CD4-positive, alpha-beta T cell treated with Interferon gamma for 1 hour (primary cell): Measurements from ENCODE around the gene CILP2.
A peak's percentile ranks its signal among the peaks of the same experiment; 100 is the strongest.

Source experiments
- DNase-seq: peaks from one replicate; pipeline ENCODE4 v3.0.0-alpha.2; 2020

The CILP2 gene

DNA sequence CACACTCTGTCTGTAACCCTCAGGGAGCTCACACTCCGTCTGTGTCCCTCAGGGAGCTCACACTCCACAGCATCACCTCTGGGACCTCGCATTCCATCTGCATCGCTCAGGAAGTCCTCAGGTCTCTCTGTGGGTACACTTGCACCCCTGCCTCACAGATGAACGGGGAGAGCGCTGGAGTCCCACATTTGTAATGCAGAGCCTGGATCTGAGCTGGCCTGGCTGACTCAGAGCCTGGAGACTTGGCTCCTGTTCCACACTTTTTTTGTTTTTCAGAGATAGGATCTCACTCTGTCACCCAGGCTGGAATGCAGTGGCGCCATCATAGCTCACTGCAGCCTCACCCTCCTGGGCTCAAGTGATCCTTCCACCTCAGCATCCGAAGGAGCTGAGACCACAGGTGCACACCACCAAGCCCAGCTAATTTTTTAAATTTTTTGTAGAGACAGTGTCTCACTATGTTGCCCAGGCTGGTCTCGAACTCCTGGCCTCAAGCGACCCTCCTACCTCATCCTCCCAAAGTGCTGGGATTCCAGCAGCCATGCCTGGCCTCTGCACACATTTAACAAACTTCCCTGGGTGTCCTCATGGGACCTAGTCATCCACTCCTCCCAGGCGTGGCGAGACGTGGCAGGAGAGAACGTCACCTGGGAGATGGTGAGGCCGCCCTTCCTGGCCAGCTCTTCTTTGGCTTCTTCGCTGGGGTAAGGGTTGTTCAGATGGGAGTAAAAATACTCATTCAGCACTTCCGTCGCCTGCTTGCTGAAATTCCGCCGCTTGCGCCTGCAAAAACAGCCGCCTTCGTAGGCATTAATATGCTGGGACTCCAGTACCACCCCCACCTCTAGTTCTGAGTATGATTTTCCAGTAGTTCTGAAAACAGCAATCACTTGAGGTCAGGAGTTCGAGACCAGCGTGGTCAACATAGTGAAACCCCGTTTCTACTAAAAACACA is 31.0 kb downstream of the CILP2 start:
- DNase-seq = no peak

DNA sequence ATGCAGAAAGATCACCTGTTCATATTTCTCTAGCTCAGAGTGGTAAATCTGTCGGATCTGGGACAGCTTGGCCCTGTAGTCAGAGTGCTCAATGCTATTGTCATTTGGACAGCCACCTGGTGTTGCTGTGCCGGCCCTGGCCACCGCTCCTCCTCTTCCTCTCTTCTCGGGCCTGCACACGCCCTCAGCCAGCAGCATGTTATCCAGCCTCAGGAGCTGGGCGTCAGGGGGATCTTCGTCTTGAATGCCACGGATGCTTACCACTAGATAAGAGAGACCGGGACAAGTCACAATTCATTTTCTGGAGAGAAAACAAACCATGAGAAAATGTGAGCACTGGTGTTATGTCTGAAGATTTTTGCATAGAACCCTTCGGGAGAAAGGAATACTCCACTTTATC is 32.5 kb downstream of the CILP2 start:
- DNase-seq = no peak

DNA sequence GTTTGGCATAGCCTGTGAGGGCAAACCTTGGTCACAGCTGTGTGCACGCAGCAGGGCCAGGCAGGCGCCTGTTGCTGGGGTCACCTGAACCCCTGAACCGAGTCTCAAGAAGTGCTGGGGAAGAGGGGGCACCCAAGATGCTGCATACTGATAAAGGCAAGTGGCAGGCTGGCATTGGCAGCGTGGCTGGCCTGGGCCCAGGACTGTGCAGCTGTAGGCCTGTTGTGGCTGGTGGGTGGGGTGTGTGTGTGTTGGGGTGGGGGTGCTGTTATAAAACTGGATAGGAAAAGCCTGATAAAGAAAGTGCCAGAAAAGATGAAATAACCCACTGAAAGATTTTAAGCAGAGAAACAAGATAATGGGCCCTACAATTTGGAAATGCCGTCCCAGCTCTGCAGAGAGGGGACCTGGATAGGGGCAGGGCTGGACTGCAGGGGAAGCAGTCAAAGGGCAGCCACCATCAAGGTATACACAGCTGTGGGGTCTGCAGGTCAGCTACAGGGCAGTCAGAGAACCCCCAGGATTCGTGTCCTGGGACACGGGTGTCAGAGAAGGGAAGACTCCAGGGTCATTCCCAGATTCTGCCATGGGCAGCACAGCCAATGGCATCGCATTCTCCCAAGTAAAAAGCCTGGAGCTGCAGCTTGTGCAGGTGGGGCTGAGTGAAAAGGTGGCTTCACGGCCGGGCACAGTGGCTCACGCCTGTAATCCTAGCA is 33.2 kb downstream of the CILP2 start:
- DNase-seq = no peak

DNA sequence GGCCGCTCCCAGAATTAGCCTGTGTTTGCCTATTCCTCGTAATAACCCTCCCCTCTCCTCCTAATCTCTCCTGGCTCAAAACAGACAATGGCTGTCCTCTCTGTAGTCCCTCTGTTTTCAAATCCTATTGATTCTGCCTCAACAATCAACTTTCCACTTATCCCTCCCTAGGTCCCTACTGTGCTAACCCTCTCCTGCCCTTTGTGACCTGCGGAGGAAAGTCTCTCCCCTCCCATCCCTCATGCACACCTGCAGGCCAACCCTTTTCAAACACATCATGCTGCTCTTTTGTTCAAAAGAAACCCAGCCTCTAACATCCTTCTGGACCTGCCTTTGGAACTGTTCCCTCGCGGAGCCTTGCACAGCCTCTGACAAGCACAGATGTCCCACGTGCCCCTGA is 37.3 kb downstream of the CILP2 start:
- DNase-seq = no peak

DNA sequence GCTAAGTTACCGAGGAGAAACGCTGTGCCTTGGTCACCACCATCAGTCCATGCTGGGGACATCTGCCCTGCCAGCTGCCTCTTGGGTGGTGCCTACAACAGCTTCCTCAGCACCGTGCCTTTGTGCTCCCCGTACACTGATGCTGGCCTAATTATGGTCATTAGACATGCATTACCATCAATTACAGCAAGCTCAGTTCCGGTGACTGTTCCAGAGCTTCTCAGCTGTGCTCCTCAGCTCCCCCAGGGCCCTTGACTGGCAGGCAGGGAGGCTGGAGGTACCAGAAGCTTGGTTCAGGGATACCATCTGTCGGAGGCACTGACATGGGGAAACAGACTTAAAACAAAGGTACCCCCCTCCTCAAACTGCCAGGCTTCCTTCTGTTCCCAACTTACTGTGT is 40.2 kb downstream of the CILP2 start:
- DNase-seq = no peak

DNA sequence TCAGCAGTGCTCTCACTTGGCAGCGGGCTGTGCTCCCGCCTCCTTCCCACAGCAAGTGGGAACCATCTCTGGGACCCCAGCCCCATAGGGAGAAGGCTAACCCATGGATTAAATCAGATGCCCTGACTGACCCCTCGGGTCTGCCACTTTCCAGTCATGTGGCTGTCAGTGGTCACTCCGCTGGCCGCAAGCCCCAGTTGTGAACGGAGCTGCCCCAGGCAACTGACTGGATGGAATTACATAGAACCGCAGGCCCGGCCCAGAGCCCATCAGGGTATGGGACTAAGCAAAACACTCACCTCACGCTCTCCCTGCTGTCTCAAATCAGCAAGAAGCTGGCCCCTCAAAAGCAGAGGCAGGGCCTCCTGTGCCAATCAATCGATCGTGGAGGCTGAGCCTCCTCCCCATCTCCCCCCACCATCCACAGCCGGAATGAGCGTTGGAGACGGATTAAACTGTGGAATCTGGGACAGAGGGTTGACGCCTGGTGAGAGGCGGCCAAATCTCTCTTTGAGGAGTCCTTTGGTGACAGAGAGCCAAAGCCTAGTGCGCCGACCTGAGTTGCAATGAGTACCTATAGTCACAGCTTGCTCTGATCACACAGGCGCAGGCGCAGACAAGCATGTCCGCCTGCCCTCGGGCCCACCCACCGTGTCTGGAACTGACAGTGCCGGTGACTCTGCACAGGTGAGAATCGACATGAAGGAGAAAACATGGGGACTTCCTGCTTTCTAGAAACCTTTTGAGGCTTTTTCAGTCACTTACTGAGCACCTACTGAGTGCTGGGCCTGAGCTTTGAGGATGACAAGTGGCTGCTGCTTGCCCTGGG is 41.7 kb downstream of the CILP2 start:
- DNase-seq = no peak

DNA sequence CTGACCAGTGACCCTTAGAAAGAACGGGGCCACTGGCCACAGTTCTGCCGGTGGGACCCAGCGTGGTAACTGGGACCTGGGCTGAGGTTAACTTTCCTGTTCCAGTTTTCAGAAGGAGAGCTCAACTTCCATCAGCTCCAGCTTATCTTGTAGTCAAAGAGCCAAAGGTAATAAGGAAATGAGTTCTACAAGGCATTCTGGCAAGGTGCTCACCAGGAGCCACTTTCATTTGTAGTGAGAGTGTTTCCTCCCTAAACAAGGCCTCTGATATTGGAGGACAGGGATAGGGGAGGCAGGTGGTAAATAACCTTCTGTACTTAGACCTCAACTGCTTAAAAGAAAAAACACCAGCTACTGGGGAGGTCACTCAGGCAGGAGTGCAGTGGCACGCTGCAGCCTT is 42.4 kb downstream of the CILP2 start:
- DNase-seq = no peak

DNA sequence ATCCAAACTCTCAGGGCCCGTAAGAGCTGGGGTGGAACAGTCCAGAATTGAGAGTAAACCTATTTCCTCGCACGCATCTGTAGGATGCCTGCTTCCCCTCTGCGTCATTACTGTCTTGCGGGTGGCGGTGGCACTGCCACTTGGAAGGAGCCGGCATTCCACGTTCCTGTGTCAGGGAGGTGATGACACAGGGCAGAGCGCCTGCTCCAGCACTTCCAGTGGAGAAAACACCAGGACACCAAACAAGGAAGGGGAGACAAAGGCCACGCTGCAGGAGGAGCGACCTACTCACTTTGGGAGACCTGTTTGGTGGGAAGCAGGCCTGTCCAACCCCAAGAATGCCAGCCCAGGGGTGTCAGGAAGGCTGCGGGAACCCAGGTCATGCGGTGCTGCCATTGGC is 43.3 kb downstream of the CILP2 start:
- no peak for DNase-seq

DNA sequence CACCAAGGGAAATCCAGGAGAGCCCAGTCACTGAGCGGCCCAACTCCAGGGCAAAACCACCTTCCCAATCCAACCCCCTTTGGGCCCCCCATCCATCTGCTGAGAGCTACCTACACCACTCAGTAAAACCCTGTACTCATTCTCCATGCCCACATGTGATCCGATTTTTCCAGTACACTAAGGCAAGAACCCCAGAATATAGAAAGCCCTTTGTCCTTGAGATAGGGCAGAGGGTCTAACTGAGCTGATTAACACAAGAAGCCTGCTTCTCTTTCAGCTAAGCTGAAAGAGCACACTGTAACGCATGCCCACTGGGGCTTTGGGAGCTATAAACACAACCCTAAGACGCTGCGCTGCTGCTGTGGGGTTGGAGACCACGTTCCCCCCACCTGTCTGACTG is 44.4 kb downstream of the CILP2 start:
- DNase-seq = no peak

DNA sequence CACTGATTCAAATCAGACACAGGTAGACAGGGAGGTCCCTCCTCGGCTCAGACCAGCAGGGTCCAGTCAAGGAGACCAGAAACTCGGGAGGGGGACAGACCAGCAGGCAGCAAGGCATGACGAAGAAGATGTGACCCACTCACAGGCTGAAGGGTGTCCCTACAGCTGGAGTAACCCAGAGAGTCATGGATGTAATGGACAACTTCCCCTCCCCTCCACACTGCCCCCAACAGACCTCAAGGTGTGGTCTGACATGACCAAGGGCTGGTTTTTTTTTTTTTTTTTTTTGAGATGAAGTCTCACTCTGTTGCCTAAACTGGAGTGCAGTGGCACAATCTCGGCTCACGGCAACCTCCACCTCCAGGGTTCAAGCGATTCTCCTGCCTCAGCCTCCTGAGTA is 46.3 kb downstream of the CILP2 start:
- DNase-seq = no peak

DNA sequence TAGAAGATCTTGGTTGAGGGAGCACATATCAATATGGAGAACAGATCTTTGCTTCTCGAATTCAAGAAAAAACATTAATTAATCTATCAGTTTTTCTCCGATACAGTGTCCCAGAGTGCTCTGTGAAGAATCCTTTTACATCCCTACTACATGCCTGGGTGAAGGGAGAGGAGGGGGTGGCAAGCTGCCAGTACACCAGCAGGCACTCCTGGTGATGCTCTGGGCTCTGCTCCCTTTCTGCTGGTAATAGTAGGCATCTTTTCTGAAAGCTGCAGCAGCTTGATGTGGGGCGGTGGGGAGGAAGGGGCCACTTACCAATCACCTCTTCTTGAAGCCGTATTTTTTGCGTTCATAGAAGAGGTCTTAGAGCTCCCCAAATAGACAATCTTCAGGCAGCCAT is 49.7 kb downstream of the CILP2 start:
- DNase-seq = no peak

DNA sequence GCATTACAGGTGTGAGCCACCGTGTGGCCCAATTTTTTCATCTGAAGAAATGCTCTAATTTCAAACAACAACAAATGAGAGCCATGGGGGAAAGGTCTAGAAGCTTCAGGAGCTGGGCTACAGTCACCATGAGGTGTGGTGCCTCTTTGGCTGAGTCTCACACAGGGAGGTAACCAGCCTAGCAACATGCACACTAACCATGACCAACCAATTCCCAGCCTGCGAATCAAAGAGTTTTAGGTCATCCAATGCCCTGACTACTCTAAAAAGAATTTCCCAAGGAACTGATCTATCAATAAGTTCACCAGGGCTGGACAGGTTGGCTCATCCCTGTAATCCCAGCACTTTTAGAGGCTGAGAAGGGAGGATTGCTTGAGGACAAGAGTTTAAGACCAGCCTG is 50.5 kb downstream of the CILP2 start:
- no peak for DNase-seq

DNA sequence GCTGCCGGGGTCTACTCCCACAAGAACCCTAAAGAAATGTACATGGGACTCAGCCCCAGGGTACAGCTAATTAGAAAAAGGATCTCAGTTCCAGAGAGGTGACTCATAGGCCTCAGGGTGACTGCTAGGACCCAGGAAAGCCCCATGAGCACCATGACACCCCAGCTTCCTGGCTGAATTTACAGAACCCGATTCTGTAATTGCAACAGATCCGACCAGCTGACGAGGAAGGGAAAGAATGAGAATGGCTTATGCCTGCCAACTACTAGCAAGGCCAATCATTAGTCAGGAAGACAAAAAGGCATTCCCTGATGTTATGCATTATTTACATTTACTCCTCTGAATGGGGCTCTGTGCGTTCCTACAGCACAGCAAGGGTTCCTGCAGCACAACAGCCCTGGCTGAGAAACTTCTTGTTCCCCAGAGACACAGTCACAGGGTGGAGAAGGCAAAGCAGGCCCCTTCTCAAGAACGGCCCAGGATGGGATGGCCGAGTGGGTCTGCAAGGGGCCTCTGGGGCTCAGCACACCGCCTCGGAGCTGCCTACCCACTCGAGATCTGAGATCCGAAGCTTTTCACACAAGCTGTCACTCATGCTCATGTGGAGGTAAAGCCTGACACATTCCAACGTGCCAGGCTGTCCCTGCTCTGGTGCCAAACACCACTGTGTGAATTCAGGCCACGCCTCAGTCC is 53.2 kb downstream of the CILP2 start:
- peak; percentile 72 for DNase-seq

DNA sequence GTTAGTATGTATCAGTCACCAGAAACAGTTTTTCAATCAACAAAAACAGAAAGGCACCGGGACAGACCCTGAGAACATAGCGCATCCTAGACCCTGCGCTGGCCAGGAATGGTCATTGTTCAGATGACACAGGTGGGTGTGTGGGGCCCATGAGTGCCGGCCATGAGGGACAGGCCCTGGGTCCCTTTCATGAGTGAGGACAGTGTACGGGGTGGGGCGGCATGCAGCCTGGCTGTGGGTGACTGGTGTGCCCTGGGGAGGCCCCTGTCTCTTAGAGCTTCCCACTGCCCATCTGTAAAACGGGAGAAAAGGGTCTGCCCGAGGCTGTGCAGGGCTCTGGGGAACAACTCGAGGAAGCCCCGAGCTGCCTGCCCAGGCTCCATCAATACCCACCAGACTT is 54.6 kb downstream of the CILP2 start:
- no peak for DNase-seq

DNA sequence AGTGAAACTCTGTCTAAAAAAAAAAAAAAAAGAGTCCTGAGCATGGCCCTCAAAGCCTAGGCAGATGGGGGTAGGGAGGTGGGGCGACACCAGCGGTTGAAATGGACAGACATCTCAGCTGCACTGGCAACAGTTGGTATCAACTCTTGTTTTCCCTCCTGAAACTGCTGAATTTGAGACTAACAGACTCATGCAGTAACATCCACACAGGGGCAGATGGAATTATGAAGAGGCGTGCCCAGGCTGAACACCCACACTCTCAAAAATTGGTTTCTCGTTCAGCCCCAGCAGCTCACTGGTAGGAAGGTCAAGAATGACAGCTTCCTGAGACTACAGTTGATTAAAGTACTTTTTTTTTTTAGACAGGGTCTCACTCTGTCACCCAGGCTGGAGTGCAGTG is 56.3 kb downstream of the CILP2 start:
- no peak for DNase-seq

DNA sequence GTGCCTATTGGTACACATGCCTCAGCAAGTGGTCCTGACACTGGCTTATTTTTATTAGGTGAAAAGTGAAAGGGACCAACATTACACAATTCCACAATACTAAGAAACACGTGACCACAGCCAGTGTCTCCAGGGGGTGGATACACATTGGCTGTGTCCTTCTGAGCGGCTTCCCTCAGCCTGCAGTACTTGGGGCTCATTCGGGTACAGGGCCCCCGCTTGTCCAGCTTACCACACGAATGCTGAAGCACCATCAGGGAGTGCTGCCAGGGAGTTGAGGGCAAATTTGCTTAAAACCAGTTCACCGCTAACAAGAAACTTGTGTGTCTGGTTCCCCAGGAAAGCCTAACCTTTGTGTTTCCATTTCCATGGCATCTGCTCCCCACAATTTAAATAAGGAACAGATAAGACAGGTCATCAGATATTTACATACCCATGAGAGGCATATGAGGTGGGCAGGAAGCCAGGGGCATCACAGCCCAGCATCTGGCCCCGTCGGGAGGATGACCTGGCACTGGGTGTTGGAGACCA is 57.2 kb downstream of the CILP2 start:
- no peak for DNase-seq
